K562 (cell line): Measurements from ENCODE around the gene CTPS1. TPM values are rescaled to one million over a fixed set of nuclear protein-coding genes. Genes with fewer than 3 reads are reported as not detected.

Experiments
- BCOR ChIP-seq: fragments of 450-650 bp; IDR thresholded peaks from 2 replicates; pipeline ENCODE4 v1.6.1; 2016
- CBX8 ChIP-seq: fragments of 200-600 bp; sonication (generic); IDR thresholded peaks from 2 replicates; pipeline ENCODE4 v1.6.1; 2012; ENCODE audit warnings: borderline replicate concordance, mixed run types, low read depth, mild to moderate bottlenecking, moderate library complexity, mixed read lengths, low read length, control low read depth, inconsistent platforms; ENCODE audit not compliant: poor library complexity, severe bottlenecking; ENCODE audit errors: extremely low read depth
- CEBPB ChIP-seq: fragments of 450-650 bp; IDR thresholded peaks from 2 replicates; pipeline ENCODE4 v1.6.1; 2016; ENCODE audit warnings: missing genetic modification characterization, missing compliant biosample characterization
- FOXM1 ChIP-seq, 2 experiments: fragments of 450-650 bp in 1 of 2; sonication (generic) in 1 of 2; formaldehyde crosslinking in 1 of 2; IDR thresholded peaks; 2 replicates each; pipeline versions ENCODE4 v1.6.1 to v1.9.0; 2017 to 2022; ENCODE audit warnings: low read depth in 2 of 2, mild to moderate bottlenecking in 2 of 2, missing genetic modification reagents in 1 of 2, moderate library complexity in 1 of 2
- GTF2E2 ChIP-seq: fragments of 200-800 bp; sonication (Bioruptor generic); IDR thresholded peaks from 2 replicates; pipeline ENCODE4 v1.6.1; 2016; ENCODE audit warnings: missing genetic modification characterization, missing compliant biosample characterization
- MCM7 ChIP-seq, 2 experiments: fragments of 450-650 bp; IDR thresholded peaks; 2 replicates each; pipeline ENCODE4 v1.6.1; 2016 to 2018
- NR1H2 ChIP-seq: sonication (generic); formaldehyde crosslinking; IDR thresholded peaks from 2 replicates; pipeline ENCODE4 v1.4.0; 2020; ENCODE audit warnings: mild to moderate bottlenecking, missing genetic modification reagents
- RBM17 ChIP-seq: fragments of 200-400 bp; formaldehyde crosslinking; IDR thresholded peaks from 2 replicates; pipeline ENCODE4 v1.6.1; 2017; ENCODE audit warnings: low read depth, mild to moderate bottlenecking, low read length, borderline replicate concordance
- SMARCA5 ChIP-seq: fragments of 450-650 bp; IDR thresholded peaks from 2 replicates; pipeline ENCODE4 v1.6.1; 2016
- ZNF12 ChIP-seq: sonication (generic); formaldehyde crosslinking; IDR thresholded peaks from 2 replicates; pipeline ENCODE4 v1.4.0; 2020; ENCODE audit warnings: mild to moderate bottlenecking, missing genetic modification reagents
- ZNF668 ChIP-seq: fragments of 250-450 bp; sonication (Bioruptor Pico); IDR thresholded peaks from 2 replicates; pipeline ENCODE4 v1.8.0; 2022; ENCODE audit warnings: mild to moderate bottlenecking, inconsistent platforms
- polyA plus RNA-seq, 8 experiments: library from polyadenylated mRNA; depleted of rRNA in 4 of 8; stranded (reverse) in 5 of 8; unstranded in 3 of 8; fragments of >200 nt; fragmentation: Nextera tagmentation in 2 of 8; fragmentation: Illumina TruSeq in 1 of 8; extraction: Ambion mirVana in 2 of 8; extraction: Trizol in 1 of 8; gene quantifications; 2 replicates each; pipeline versions ENCODE4 v1.2.1 to v1.2.3, GENCODE V29; 2011 to 2014; ENCODE audit warnings: inconsistent platforms in 1 of 8, missing spikeins in 1 of 8
- total RNA-seq, 7 experiments: library from RNA; depleted of rRNA in 6 of 7; stranded (reverse); fragments of >200 nt in 6 of 7; fragmentation: Illumina TruSeq in 2 of 7; extraction: Trizol in 2 of 7; gene quantifications; 2 replicates each; pipeline versions ENCODE4 v1.2.1 to v1.2.3, GENCODE V29; 2011 to 2021; ENCODE audit warnings: low replicate concordance in 1 of 7
- TF ChIP-seq, protein P1 (sequence below), 3 experiments: fragments of 200-800 bp in 1 of 3; sonication (Bioruptor generic) in 1 of 3; sonication (generic) in 1 of 3; formaldehyde crosslinking in 1 of 3; IDR thresholded peaks; 2 replicates each; pipeline versions ENCODE4 v1.6.1 to v1.8.0; 2016 to 2022; ENCODE audit warnings: mild to moderate bottlenecking in 2 of 3, missing compliant biosample characterization in 2 of 3, missing genetic modification characterization in 2 of 3, missing genetic modification reagents in 1 of 3
- TF ChIP-seq, protein P2 (sequence below): fragments of 450-650 bp; IDR thresholded peaks from 2 replicates; pipeline ENCODE4 v1.6.1; 2017; ENCODE audit warnings: antibody characterized with exemption, mild to moderate bottlenecking
- TF ChIP-seq, protein P3 (sequence below), 2 experiments: fragments of 450-650 bp; conservative IDR thresholded peaks; 2 replicates each; pipeline ENCODE4 v1.6.1; 2017; ENCODE audit warnings: mild to moderate bottlenecking in 2 of 2, moderate library complexity in 2 of 2
- TF ChIP-seq, protein P4 (sequence below): fragments of 450-650 bp; formaldehyde crosslinking; IDR thresholded peaks from 2 replicates; pipeline ENCODE4 v1.4.0; 2022; ENCODE audit warnings: missing genetic modification characterization
- TF ChIP-seq, protein P5 (sequence below): sonication (generic); formaldehyde crosslinking; IDR thresholded peaks from 2 replicates; pipeline ENCODE4 v1.5.0; 2020; ENCODE audit warnings: missing genetic modification reagents

CTPS1 gene
- total and polyA plus RNA-seq, 9 of the 15 experiments (the other 6 are each of a cell fraction or from before 2014, with no cell fraction given) = 44.4 to 164 (median 87.7) TPM

DNA sequence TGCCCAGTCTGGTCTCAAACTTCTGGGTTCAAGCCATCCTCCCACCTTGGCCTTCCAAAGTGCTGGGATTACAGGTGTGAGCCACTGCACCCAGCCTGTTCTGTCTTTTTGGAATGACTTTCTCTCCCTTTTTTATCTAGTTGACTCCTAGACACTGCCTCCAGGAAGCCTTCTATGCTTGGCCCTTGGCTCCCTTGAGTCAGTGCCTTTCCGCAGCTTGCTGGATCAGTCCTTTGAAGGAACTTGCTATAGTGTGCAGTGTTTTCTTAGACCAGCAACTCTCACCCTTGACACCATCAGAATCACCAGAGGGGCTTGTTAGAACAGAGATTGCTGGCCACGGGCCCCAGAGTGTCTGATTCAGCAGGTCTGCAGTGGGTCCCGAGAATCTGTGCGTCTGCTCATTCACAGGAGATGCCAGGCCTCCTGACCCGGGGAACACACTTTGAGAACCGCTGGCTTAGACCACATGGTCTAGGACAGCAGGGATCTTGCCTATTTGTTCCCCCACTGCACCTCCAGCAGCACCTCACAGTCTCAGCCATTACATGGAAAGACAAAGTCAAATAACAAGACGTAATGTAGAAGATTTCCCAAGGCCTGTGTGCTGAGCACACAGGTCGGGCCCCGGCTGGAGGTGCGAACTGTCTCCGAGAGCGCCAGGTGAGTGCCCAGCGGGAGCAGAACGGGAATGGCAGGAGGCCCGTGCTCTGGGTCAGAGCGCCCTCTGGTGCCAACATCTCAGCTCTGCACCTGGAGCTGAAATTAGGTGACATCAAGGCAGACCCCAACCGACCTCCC lies 27.4 kb upstream of the CTPS1 start (continued):
- TF ChIP-seq BCOR (peak; percentile 66), NR1H2 (CRISPR knock-in tag) (no peak), SMARCA5 (peak; percentile 60; the same call in 1 of the 2 replicates), MCM7 (IDR thresholded peaks at IDR 0.05) (no peak), RBM17 (no peak), CEBPB (tag) (no peak), GTF2E2 (tag) (no peak), ZNF12 (CRISPR knock-in tag) (0 out of 2 replicates have a peak, but pooled peaks have one; percentile 48), ZNF668 (CRISPR knock-in tag) (0 out of 2 replicates have a peak, but pooled peaks have one; percentile 39), CBX8 (no peak), FOXM1 (IDR thresholded peaks at IDR 0.05; ENCODE audit: low read depth) (no peak), FOXM1 (CRISPR knock-in tag; IDR thresholded peaks at IDR 0.05; ENCODE audit: low read depth) (no peak)
- TF ChIP-seq, protein P1, sequence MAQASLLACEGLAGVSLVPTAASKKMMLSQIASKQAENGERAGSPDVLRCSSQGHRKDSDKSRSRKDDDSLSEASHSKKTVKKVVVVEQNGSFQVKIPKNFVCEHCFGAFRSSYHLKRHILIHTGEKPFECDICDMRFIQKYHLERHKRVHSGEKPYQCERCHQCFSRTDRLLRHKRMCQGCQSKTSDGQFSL (CRISPR knock-in tag; IDR thresholded peaks at IDR 0.05) = peak; percentile 39; the same call in 1 of the 2 replicates
- TF ChIP-seq, protein P1 (tag; IDR thresholded peaks at IDR 0.05) = no peak
- TF ChIP-seq, protein P2, sequence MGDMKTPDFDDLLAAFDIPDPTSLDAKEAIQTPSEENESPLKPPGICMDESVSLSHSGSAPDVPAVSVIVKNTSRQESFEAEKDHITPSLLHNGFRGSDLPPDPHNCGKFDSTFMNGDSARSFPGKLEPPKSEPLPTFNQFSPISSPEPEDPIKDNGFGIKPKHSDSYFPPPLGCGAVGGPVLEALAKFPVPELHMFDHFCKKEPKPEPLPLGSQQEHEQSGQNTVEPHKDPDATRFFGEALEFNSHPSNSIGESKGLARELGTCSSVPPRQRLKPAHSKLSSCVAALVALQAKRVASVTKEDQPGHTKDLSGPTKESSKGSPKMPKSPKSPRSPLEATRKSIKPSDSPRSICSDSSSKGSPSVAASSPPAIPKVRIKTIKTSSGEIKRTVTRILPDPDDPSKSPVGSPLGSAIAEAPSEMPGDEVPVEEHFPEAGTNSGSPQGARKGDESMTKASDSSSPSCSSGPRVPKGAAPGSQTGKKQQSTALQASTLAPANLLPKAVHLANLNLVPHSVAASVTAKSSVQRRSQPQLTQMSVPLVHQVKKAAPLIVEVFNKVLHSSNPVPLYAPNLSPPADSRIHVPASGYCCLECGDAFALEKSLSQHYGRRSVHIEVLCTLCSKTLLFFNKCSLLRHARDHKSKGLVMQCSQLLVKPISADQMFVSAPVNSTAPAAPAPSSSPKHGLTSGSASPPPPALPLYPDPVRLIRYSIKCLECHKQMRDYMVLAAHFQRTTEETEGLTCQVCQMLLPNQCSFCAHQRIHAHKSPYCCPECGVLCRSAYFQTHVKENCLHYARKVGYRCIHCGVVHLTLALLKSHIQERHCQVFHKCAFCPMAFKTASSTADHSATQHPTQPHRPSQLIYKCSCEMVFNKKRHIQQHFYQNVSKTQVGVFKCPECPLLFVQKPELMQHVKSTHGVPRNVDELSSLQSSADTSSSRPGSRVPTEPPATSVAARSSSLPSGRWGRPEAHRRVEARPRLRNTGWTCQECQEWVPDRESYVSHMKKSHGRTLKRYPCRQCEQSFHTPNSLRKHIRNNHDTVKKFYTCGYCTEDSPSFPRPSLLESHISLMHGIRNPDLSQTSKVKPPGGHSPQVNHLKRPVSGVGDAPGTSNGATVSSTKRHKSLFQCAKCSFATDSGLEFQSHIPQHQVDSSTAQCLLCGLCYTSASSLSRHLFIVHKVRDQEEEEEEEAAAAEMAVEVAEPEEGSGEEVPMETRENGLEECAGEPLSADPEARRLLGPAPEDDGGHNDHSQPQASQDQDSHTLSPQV = peak; percentile 70; the same call in 1 of the 2 replicates
- TF ChIP-seq, protein P3, sequence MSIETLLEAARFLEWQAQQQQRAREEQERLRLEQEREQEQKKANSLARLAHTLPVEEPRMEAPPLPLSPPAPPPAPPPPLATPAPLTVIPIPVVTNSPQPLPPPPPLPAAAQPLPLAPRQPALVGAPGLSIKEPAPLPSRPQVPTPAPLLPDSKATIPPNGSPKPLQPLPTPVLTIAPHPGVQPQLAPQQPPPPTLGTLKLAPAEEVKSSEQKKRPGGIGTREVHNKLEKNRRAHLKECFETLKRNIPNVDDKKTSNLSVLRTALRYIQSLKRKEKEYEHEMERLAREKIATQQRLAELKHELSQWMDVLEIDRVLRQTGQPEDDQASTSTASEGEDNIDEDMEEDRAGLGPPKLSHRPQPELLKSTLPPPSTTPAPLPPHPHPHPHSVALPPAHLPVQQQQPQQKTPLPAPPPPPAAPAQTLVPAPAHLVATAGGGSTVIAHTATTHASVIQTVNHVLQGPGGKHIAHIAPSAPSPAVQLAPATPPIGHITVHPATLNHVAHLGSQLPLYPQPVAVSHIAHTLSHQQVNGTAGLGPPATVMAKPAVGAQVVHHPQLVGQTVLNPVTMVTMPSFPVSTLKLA (conservative IDR thresholded peaks at IDR 0.05) = peak; percentile 20 to 57; a peak in 2 of 4 replicates
- TF ChIP-seq, protein P4, sequence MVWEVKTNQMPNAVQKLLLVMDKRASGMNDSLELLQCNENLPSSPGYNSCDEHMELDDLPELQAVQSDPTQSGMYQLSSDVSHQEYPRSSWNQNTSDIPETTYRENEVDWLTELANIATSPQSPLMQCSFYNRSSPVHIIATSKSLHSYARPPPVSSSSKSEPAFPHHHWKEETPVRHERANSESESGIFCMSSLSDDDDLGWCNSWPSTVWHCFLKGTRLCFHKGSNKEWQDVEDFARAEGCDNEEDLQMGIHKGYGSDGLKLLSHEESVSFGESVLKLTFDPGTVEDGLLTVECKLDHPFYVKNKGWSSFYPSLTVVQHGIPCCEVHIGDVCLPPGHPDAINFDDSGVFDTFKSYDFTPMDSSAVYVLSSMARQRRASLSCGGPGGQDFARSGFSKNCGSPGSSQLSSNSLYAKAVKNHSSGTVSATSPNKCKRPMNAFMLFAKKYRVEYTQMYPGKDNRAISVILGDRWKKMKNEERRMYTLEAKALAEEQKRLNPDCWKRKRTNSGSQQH (CRISPR knock-in tag) = no peak
- TF ChIP-seq, protein P5, sequence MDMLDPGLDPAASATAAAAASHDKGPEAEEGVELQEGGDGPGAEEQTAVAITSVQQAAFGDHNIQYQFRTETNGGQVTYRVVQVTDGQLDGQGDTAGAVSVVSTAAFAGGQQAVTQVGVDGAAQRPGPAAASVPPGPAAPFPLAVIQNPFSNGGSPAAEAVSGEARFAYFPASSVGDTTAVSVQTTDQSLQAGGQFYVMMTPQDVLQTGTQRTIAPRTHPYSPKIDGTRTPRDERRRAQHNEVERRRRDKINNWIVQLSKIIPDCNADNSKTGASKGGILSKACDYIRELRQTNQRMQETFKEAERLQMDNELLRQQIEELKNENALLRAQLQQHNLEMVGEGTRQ (CRISPR knock-in tag) = 0 out of 2 replicates have a peak, but pooled peaks have one; percentile 14
